ENCODE measurements around the gene MAPK8IP3.

DNA sequence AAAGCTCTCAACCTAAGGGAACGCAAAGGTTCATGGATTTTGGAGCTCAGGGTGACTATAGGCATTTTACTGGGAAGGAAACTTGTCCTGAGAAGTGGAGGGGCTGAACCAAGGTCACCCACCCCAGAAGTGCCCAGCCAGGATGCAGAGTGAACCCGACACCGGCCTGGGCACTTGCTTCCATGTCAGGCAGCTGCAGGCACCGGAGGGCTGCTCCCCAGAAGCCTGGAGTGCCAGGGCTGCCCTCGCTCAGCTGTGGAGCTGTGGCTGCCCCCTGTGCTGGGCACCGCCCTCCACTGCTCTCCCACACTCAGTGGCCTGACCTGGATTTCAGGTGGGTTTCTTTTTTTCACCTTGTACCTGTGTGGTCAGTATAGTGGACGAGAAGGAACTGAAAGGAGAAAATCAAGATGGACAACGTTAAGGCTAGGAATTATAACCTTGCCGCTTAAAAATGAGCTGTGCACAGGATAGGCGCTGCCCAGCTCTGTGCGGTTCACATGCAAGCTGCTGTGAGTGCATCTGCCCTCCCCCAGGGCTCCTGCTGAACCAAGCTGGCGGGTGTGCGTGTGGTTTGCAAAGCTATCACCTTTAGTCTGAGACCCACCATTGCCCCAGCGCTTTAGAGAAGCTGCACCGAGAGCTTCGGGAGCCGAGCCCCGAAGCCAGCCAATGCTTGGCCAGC lies 2.2 kb downstream of the MAPK8IP3 start:
- TF ChIP-seq, protein P1, sequence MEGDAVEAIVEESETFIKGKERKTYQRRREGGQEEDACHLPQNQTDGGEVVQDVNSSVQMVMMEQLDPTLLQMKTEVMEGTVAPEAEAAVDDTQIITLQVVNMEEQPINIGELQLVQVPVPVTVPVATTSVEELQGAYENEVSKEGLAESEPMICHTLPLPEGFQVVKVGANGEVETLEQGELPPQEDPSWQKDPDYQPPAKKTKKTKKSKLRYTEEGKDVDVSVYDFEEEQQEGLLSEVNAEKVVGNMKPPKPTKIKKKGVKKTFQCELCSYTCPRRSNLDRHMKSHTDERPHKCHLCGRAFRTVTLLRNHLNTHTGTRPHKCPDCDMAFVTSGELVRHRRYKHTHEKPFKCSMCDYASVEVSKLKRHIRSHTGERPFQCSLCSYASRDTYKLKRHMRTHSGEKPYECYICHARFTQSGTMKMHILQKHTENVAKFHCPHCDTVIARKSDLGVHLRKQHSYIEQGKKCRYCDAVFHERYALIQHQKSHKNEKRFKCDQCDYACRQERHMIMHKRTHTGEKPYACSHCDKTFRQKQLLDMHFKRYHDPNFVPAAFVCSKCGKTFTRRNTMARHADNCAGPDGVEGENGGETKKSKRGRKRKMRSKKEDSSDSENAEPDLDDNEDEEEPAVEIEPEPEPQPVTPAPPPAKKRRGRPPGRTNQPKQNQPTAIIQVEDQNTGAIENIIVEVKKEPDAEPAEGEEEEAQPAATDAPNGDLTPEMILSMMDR (IDR thresholded peaks at IDR 0.05), result no peak
- TF ChIP-seq EZH2 (IDR thresholded peaks at IDR 0.05; ENCODE audit: borderline replicate concordance, insufficient read depth, low read depth, low read length, poor library complexity, severe bottlenecking), result no peak
